Osteoblast (primary cell): ENCODE measurements around the gene C1QL2. TPM values are rescaled to one million over a fixed set of nuclear protein-coding genes. Genes with fewer than 3 reads are reported as not detected.

Experiments used
- DNase-seq: peaks from one replicate; pipeline ENCODE4 v3.0.0; 2011; ENCODE audit warnings: low spot score, mixed read lengths; ENCODE audit not compliant: insufficient read length; ENCODE audit errors: missing footprints
- H2AFZ ChIP-seq: 2 replicates; pipeline ENCODE4 v1.6.0; 2011; ENCODE audit warnings: mild to moderate bottlenecking, low read length
- H3K27ac ChIP-seq: 2 replicates; pipeline ENCODE4 v1.5.1; 2011; ENCODE audit warnings: mild to moderate bottlenecking, low read depth, low read length, moderate library complexity
- H3K27me3 ChIP-seq: 2 replicates; pipeline ENCODE4 v1.6.0; 2012; ENCODE audit warnings: mild to moderate bottlenecking, control low read depth, inconsistent platforms, low read length, moderate library complexity; ENCODE audit not compliant: insufficient read depth
- H3K36me3 ChIP-seq: 2 replicates; pipeline ENCODE4 v1.5.1; 2011; ENCODE audit warnings: mild to moderate bottlenecking, low read length, control low read depth, moderate library complexity; ENCODE audit not compliant: insufficient read depth
- H3K4me1 ChIP-seq: 2 replicates; pipeline ENCODE4 v1.5.1; 2011; ENCODE audit warnings: mild to moderate bottlenecking, low read length, control low read depth, moderate library complexity; ENCODE audit not compliant: insufficient read depth
- H3K4me2 ChIP-seq: 2 replicates; pipeline ENCODE4 v1.6.0; 2011; ENCODE audit warnings: mild to moderate bottlenecking, low read length; ENCODE audit not compliant: insufficient read depth
- H3K4me3 ChIP-seq: fragments of 200-600 bp; sonication (generic); 3 replicates; pipeline ENCODE4 v1.5.1; 2012; ENCODE audit warnings: mild to moderate bottlenecking, low read length, inconsistent platforms; ENCODE audit not compliant: insufficient read depth
- H3K79me2 ChIP-seq: 2 replicates; pipeline ENCODE4 v1.6.0; 2012; ENCODE audit warnings: mild to moderate bottlenecking, low read length, control low read depth, inconsistent platforms; ENCODE audit not compliant: insufficient read depth
- H3K9me3 ChIP-seq: 2 replicates; pipeline ENCODE4 v1.5.1; 2011; ENCODE audit warnings: low read depth, low read length, control low read depth
- H4K20me1 ChIP-seq: 2 replicates; pipeline ENCODE4 v1.6.0; 2012; ENCODE audit warnings: mild to moderate bottlenecking, low read length, control low read depth; ENCODE audit not compliant: insufficient read depth
- CTCF ChIP-seq: IDR thresholded peaks from 2 replicates; pipeline ENCODE4 v1.5.1; 2011; ENCODE audit warnings: mild to moderate bottlenecking, low read depth, low read length, moderate library complexity; ENCODE audit errors: extremely low read depth
- total RNA-seq: library from RNA; depleted of rRNA; stranded (reverse); fragments of >200 nt; gene quantifications from 2 replicates; pipeline ENCODE4 v1.2.3, GENCODE V29; 2012

C1QL2 gene
- total RNA-seq, 1 donor, result not detected

GRCh38 chr2:119137502-119137901 lies 21.0 kb downstream of the C1QL2 start:
- Histone ChIP-seq H3K4me3 (no peak overlapping the region), H3K27ac (no peak overlapping the region), H2AFZ (no peak overlapping the region), H3K4me1 (no peaks in the 10 kb centered on the region), H4K20me1 (no peaks in the 10 kb centered on the region), H3K9me3 (no peaks in the 10 kb centered on the region), H3K4me2 (no peak overlapping the region), H3K79me2 (no peaks in the 10 kb centered on the region), H3K36me3 (no peaks in the 10 kb centered on the region), H3K27me3 (peaks cover 11% of the 10 kb centered on the region)
- TF ChIP-seq CTCF, result no peak
- DNase-seq, result no peak

- TF ChIP-seq CTCF, result no peak
- Histone ChIP-seq H3K9me3 (no peaks in the 10 kb centered on the region), H3K27me3 (peaks cover 6% of the 10 kb centered on the region), H3K4me1 (no peaks in the 10 kb centered on the region), H3K4me2 (no peak overlapping the region), H3K27ac (no peak overlapping the region), H2AFZ (no peak overlapping the region), H3K36me3 (no peaks in the 10 kb centered on the region), H3K79me2 (no peaks in the 10 kb centered on the region), H4K20me1 (no peaks in the 10 kb centered on the region), H3K4me3 (no peak overlapping the region)
- no peak for DNase-seq
Observed at GRCh38 chr2:119136872-119137271, 21.7 kb downstream of the C1QL2 start.

GRCh38 chr2:119136093-119136492 lies 22.5 kb downstream of the C1QL2 start:
- no peak overlapping the region for H2AFZ ChIP-seq
- TF ChIP-seq CTCF, result no peak
- H3K4me2 ChIP-seq, result no peak overlapping the region
- DNase-seq, result no peak
- H3K27me3 ChIP-seq, result peaks cover 4% of the 10 kb centered on the region
- no peaks in the 10 kb centered on the region for H3K79me2 ChIP-seq
- no peaks in the 10 kb centered on the region for H4K20me1 ChIP-seq
- no peaks in the 10 kb centered on the region for H3K36me3 ChIP-seq
- no peaks in the 10 kb centered on the region for H3K4me1 ChIP-seq
- no peak overlapping the region for H3K27ac ChIP-seq
- H3K4me3 ChIP-seq, result no peak overlapping the region
- no peaks in the 10 kb centered on the region for H3K9me3 ChIP-seq

GRCh38 chr2:119134775-119135174 lies 23.8 kb downstream of the C1QL2 start:
- Histone ChIP-seq H4K20me1 (no peaks in the 10 kb centered on the region), H3K27me3 (no peaks in the 10 kb centered on the region), H3K36me3 (no peaks in the 10 kb centered on the region), H3K9me3 (no peaks in the 10 kb centered on the region), H3K4me2 (no peak overlapping the region), H3K27ac (no peak overlapping the region), H3K4me1 (no peaks in the 10 kb centered on the region), H3K79me2 (no peaks in the 10 kb centered on the region), H2AFZ (no peak overlapping the region), H3K4me3 (no peak overlapping the region)
- TF ChIP-seq CTCF, result no peak
- no peak for DNase-seq
